Muscle of leg (tissue), 11 donors: Measurements from ENCODE around the gene JUN. TPM values are rescaled to one million over a fixed set of nuclear protein-coding genes. Genes with fewer than 3 reads are reported as not detected.
A peak's percentile ranks its signal among the peaks of the same experiment; 100 is the strongest.

Experiments
- DNase-seq: peaks from one replicate; pipeline ENCODE4 v3.0.0; 2013
- H3K27ac ChIP-seq: one replicate; pipeline ENCODE4 v1.5.1; 2013; ENCODE audit warnings: mild to moderate bottlenecking, low read length, control low read depth
- H3K27me3 ChIP-seq: one replicate; pipeline ENCODE4 v1.6.1; 2013; ENCODE audit warnings: low read length; ENCODE audit not compliant: control insufficient read depth, insufficient read depth
- H3K36me3 ChIP-seq: one replicate; pipeline ENCODE4 v1.6.1; 2013; ENCODE audit warnings: low read length; ENCODE audit not compliant: control insufficient read depth, insufficient read depth
- H3K4me1 ChIP-seq: one replicate; pipeline ENCODE4 v1.6.1; 2013; ENCODE audit warnings: low read length; ENCODE audit not compliant: control insufficient read depth, insufficient read depth
- H3K4me3 ChIP-seq: one replicate; pipeline ENCODE4 v1.5.1; 2013; ENCODE audit warnings: low read length, control low read depth
- H3K9me3 ChIP-seq: replicated peaks from 2 replicates; pipeline ENCODE4 v1.6.1; 2013; ENCODE audit warnings: low read depth, low read length; ENCODE audit not compliant: control insufficient read depth
- WGBS: methylation state at CpG from one replicate; pipeline ENCODE4 v1.1.5; 2013; ENCODE audit warnings: missing lambda C conversion rate; ENCODE audit not compliant: insufficient coverage; 5-methylcytosine and 5-hydroxymethylcytosine counted together
- polyA plus RNA-seq, 8 donors: library from polyadenylated mRNA; unstranded; fragments of 120-200 nt; gene quantifications; one replicate each; pipeline versions ENCODE4 v1.2.1 to v1.2.3, GENCODE V29; 2013; ENCODE audit warnings: inconsistent platforms in 1 of 8, low replicate concordance in 1 of 8; ENCODE audit not compliant: insufficient read length in 8 of 8, insufficient read depth in 1 of 8
- total RNA-seq: library from RNA; stranded (reverse); fragments of 120-200 nt; gene quantifications from one replicate; pipeline ENCODE4 v1.2.4, GENCODE V29; 2013

Gene JUN
- total and polyA plus RNA-seq, 9 donors, result 73.2 to 282 (median 185) TPM

GRCh38 chr1:58779801-58780382 lies 4.0 kb downstream of the JUN start:
- no peak overlapping the region for H3K4me3 ChIP-seq
- no CpG with 5 or more reads among the region's 4 CpGs for WGBS
- H3K27ac ChIP-seq, result peak overlapping the region; percentile 29

GRCh38 chr1:58779059-58779754 lies 4.6 kb downstream of the JUN start:
- no CpG with 5 or more reads among the region's 2 CpGs for WGBS
- Histone ChIP-seq H3K27me3 (no peaks in the 10 kb centered on the region), H3K27ac (no peak overlapping the region), H3K36me3 (peaks cover 5% of the 10 kb centered on the region), H3K9me3 (no peaks in the 10 kb centered on the region), H3K4me1 (peaks cover 4% of the 10 kb centered on the region), H3K4me3 (no peak overlapping the region)
- peak; percentile 79 for DNase-seq

More at GRCh38 chr1:58779801-58780382, 4.0 kb downstream of the JUN start:
- peak; percentile 94 for DNase-seq
- H3K27me3 ChIP-seq, result no peaks in the 10 kb centered on the region
- H3K36me3 ChIP-seq, result peaks cover 5% of the 10 kb centered on the region
- H3K4me1 ChIP-seq, result peaks cover 4% of the 10 kb centered on the region
- H3K9me3 ChIP-seq, result no peaks in the 10 kb centered on the region

GRCh38 chr1:58778385-58779000 lies 5.4 kb downstream of the JUN start:
- Histone ChIP-seq H3K27me3 (no peaks in the 10 kb centered on the region), H3K36me3 (peaks cover 5% of the 10 kb centered on the region), H3K27ac (no peak overlapping the region), H3K4me3 (no peak overlapping the region), H3K4me1 (peaks cover 11% of the 10 kb centered on the region), H3K9me3 (no peaks in the 10 kb centered on the region)
- DNase-seq, result peak; percentile 42
- WGBS, result no CpG with 5 or more reads among the region's 3 CpGs

GRCh38 chr1:58774027-58774426 lies 9.8 kb downstream of the JUN start:
- no CpG with 5 or more reads among the region's 1 CpG for WGBS
- H3K27ac ChIP-seq, result peak overlapping the region; percentile 59
- DNase-seq, result no peak
- H3K27me3 ChIP-seq, result no peaks in the 10 kb centered on the region
- no peaks in the 10 kb centered on the region for H3K9me3 ChIP-seq
- H3K4me3 ChIP-seq, result no peak overlapping the region
- no peaks in the 10 kb centered on the region for H3K36me3 ChIP-seq
- peaks cover 14% of the 10 kb centered on the region for H3K4me1 ChIP-seq

GRCh38 chr1:58773406-58773840 lies 10.4 kb downstream of the JUN start:
- WGBS, result 35% methylated on average over 2 of the region's 3 CpGs
- H3K4me3 ChIP-seq, result no peak overlapping the region
- H3K9me3 ChIP-seq, result no peaks in the 10 kb centered on the region
- H3K27ac ChIP-seq, result peak overlapping the region; percentile 75
- H3K36me3 ChIP-seq, result no peaks in the 10 kb centered on the region
- peak; percentile 87 for DNase-seq
- peaks cover 14% of the 10 kb centered on the region for H3K4me1 ChIP-seq
- no peaks in the 10 kb centered on the region for H3K27me3 ChIP-seq

GRCh38 chr1:58769809-58770320 lies 14.0 kb downstream of the JUN start:
- WGBS, result 65% methylated on average over 5 of the region's 9 CpGs

GRCh38 chr1:58768971-58769808 lies 14.7 kb downstream of the JUN start:
- 49% methylated on average over 8 of the region's 22 CpGs for WGBS
- H3K9me3 ChIP-seq, result no peaks in the 10 kb centered on the region
- no peak overlapping the region for H3K4me3 ChIP-seq
- H3K27me3 ChIP-seq, result no peaks in the 10 kb centered on the region
- DNase-seq, result peak; percentile 74
- no peak overlapping the region for H3K27ac ChIP-seq
- no peaks in the 10 kb centered on the region for H3K36me3 ChIP-seq
- H3K4me1 ChIP-seq, result peaks cover 14% of the 10 kb centered on the region

More at GRCh38 chr1:58769809-58770320, 14.0 kb downstream of the JUN start:
- Histone ChIP-seq H3K9me3 (no peaks in the 10 kb centered on the region), H3K27me3 (no peaks in the 10 kb centered on the region), H3K27ac (no peak overlapping the region), H3K4me3 (no peak overlapping the region), H3K36me3 (no peaks in the 10 kb centered on the region), H3K4me1 (peaks cover 14% of the 10 kb centered on the region)
- no peak for DNase-seq

- peak; percentile 31 for DNase-seq
- Histone ChIP-seq H3K9me3 (no peaks in the 10 kb centered on the region), H3K4me1 (peaks cover 4% of the 10 kb centered on the region), H3K27me3 (no peaks in the 10 kb centered on the region), H3K27ac (no peak overlapping the region), H3K36me3 (no peaks in the 10 kb centered on the region), H3K4me3 (no peak overlapping the region)
- 100% methylated on average over 2 of the region's 5 CpGs for WGBS
Measured at GRCh38 chr1:58768191-58768731, 15.6 kb downstream of the JUN start.

GRCh38 chr1:58767143-58767542 lies 16.7 kb downstream of the JUN start:
- no peaks in the 10 kb centered on the region for H3K4me1 ChIP-seq
- no peaks in the 10 kb centered on the region for H3K27me3 ChIP-seq
- no peaks in the 10 kb centered on the region for H3K36me3 ChIP-seq
- DNase-seq, result no peak
- H3K27ac ChIP-seq, result no peak overlapping the region
- no peak overlapping the region for H3K4me3 ChIP-seq
- no CpG with 5 or more reads among the region's 1 CpG for WGBS
- no peaks in the 10 kb centered on the region for H3K9me3 ChIP-seq
